AG10803 (cell line): ENCODE measurements around the gene CREB3L4.

Source experiments
- DNase-seq: peaks from one replicate; pipeline ENCODE4 v3.0.0; 2010; ENCODE audit warnings: low read depth
- H3K4me3 ChIP-seq: 2 replicates; pipeline ENCODE4 v1.5.1; 2011; ENCODE audit warnings: mild to moderate bottlenecking, low read length, control low read depth
- CTCF ChIP-seq: conservative IDR thresholded peaks from 2 replicates; pipeline ENCODE4 v1.5.1; 2011; ENCODE audit warnings: mild to moderate bottlenecking, low read length, control low read depth, inconsistent platforms

Gene CREB3L4

GRCh38 chr1:153938996-153939395 lies 28.7 kb upstream of the CREB3L4 start:
- TF ChIP-seq CTCF = no peak
- DNase-seq = no peak
- no peak overlapping the region for H3K4me3 ChIP-seq

GRCh38 chr1:153939476-153939875 lies 28.2 kb upstream of the CREB3L4 start:
- no peak for TF ChIP-seq CTCF
- no peak overlapping the region for H3K4me3 ChIP-seq
- no peak for DNase-seq

GRCh38 chr1:153940756-153941155 lies 26.9 kb upstream of the CREB3L4 start:
- no peak overlapping the region for H3K4me3 ChIP-seq
- TF ChIP-seq CTCF = no peak
- no peak for DNase-seq

- no peak for TF ChIP-seq CTCF
- H3K4me3 ChIP-seq = no peak overlapping the region
- DNase-seq = no peak
Observed at GRCh38 chr1:153941826-153942725, 25.6 kb upstream of the CREB3L4 start.

- TF ChIP-seq CTCF = no peak
- H3K4me3 ChIP-seq = no peak overlapping the region
- no peak for DNase-seq
Observed at GRCh38 chr1:153942766-153943549, 24.7 kb upstream of the CREB3L4 start.

GRCh38 chr1:153944005-153944826 lies 23.5 kb upstream of the CREB3L4 start:
- no peak for DNase-seq
- no peak for TF ChIP-seq CTCF
- H3K4me3 ChIP-seq = no peak overlapping the region
